Measurements from ENCODE around the gene WASF3. TPM values are rescaled to one million over a fixed set of nuclear protein-coding genes. Genes with fewer than 3 reads are reported as not detected.

Gene WASF3
- total and polyA plus RNA-seq, 10 of the 15 experiments (the other 5 are each of a cell fraction or from before 2014, with no cell fraction given), result under 0.01 to 0.10 (median 0.01) TPM; not detected in 7

DNA sequence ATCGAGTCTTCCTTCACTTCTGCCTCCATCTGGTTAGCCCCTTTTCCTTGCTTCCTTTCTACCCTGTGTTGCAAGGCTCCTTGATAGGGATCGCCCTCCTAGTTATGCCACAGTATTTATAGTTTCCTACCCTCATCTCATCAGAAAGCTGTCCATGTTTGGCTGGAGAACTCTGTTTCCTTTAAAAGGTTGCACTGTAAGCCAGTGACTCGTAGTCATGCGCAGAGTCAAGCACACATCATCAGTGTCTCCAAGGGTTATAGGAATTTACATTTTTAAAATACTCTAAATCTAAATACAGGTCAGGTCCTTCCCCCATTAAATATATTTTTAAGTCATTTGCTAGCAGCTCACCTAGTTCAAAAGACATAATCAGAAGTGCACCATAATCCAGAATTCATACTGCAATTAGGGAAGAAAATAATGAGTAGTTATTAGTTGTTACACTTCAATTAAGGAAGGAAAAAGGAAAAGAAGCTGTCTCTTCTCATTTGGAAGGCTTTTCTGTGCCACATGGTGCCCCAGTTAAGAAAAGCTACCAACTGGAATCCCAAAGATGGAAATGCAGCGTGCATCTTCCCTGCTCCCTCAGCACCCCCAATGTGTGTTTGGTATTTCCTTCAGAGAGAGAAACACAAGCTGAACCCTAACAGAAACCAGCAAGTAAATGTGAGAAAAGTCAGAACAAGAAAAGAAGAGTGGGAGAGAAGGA, 122.1 kb downstream of the WASF3 start:
- no peak for ATAC-seq
- ChIA-PET POLR2A (no interaction called here), SMC1A (ENCODE audit: uncharacterized antibody, unreplicated experiment) (no interaction called here), CTCF (interaction anchor here (1.0 kb wide), 1 partner anchor 19 kb away, joined by 5 read pairs; no protein-coding TSS in a partner anchor), RAD21 (ENCODE audit: unreplicated experiment) (no interaction called here)
- intact Hi-C loops (cut with micrococcal nuclease; ENCODE audit: unreplicated experiment) (no loop called here), in situ Hi-C loops (cut with MboI) (no loop called here)
- WGBS (ENCODE audit: insufficient coverage, insufficient replicate concordance, low lambda C conversion rate, missing lambda C conversion rate), result 44% methylated on average over 5 of the region's 5 CpGs
- Histone ChIP-seq H3K4me1 (ENCODE audit: control insufficient read depth, insufficient read depth, low read length) (no peaks in the 10 kb centered on the region), H3K9ac (ENCODE audit: control insufficient read depth, insufficient read depth, low read length) (no peak overlapping the region), H3K27me3 (replicated peaks in 1 of 2; ENCODE audit: control insufficient read depth in 2 of 2, insufficient read depth in 2 of 2, low read length in 1 of 2) (no peaks in the 10 kb centered on the region; a peak in 1 of 4 replicates), H3K79me2 (ENCODE audit: control insufficient read depth, insufficient read depth, low read length) (no peaks in the 10 kb centered on the region), H3K4me3 (no peak overlapping the region), H3K9me3 (replicated peaks; ENCODE audit: control insufficient read depth, insufficient read depth, low read length) (no peaks in the 10 kb centered on the region), H3K27ac (ENCODE audit: control insufficient read depth, insufficient read depth) (no peak overlapping the region), H3K36me3 (ENCODE audit: control insufficient read depth in 2 of 2, insufficient read depth in 2 of 2, low read length in 1 of 2) (no peaks in the 10 kb centered on the region), H4K20me1 (ENCODE audit: control insufficient read depth, insufficient read depth) (no peaks in the 10 kb centered on the region), H3K4me2 (ENCODE audit: control insufficient read depth, insufficient read depth) (no peak overlapping the region), H2AFZ (ENCODE audit: control insufficient read depth, low read depth, low read length) (no peak overlapping the region)
- DNase-seq (ENCODE audit: low read depth, low spot score), result no peak
- BruUV-seq (replicated peaks), result no TSS peak
- no peak for TF ChIP-seq HDAC6 (IDR thresholded peaks at IDR 0.05; ENCODE audit: unreplicated experiment)
- no peak for TF ChIP-seq RFX5 (IDR thresholded peaks at IDR 0.05; ENCODE audit: low read depth, low read length)
- no peak for TF ChIP-seq NFXL1 (IDR thresholded peaks at IDR 0.05; ENCODE audit: borderline replicate concordance)
- TF ChIP-seq SIN3A (IDR thresholded peaks at IDR 0.05; ENCODE audit: low read depth, low read length), result no peak
- no peak for TF ChIP-seq NFYA (IDR thresholded peaks at IDR 0.05; ENCODE audit: borderline replicate concordance, low read depth, low read length)
- TF ChIP-seq, protein P1, sequence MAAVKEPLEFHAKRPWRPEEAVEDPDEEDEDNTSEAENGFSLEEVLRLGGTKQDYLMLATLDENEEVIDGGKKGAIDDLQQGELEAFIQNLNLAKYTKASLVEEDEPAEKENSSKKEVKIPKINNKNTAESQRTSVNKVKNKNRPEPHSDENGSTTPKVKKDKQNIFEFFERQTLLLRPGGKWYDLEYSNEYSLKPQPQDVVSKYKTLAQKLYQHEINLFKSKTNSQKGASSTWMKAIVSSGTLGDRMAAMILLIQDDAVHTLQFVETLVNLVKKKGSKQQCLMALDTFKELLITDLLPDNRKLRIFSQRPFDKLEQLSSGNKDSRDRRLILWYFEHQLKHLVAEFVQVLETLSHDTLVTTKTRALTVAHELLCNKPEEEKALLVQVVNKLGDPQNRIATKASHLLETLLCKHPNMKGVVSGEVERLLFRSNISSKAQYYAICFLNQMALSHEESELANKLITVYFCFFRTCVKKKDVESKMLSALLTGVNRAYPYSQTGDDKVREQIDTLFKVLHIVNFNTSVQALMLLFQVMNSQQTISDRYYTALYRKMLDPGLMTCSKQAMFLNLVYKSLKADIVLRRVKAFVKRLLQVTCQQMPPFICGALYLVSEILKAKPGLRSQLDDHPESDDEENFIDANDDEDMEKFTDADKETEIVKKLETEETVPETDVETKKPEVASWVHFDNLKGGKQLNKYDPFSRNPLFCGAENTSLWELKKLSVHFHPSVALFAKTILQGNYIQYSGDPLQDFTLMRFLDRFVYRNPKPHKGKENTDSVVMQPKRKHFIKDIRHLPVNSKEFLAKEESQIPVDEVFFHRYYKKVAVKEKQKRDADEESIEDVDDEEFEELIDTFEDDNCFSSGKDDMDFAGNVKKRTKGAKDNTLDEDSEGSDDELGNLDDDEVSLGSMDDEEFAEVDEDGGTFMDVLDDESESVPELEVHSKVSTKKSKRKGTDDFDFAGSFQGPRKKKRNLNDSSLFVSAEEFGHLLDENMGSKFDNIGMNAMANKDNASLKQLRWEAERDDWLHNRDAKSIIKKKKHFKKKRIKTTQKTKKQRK (IDR thresholded peaks at IDR 0.05; ENCODE audit: low read depth, low read length), result no peak
- TF ChIP-seq CREB1 (IDR thresholded peaks at IDR 0.05; ENCODE audit: low read depth), result no peak
- no peak for TF ChIP-seq SMARCA5 (IDR thresholded peaks at IDR 0.05)
- TF ChIP-seq, protein P2, sequence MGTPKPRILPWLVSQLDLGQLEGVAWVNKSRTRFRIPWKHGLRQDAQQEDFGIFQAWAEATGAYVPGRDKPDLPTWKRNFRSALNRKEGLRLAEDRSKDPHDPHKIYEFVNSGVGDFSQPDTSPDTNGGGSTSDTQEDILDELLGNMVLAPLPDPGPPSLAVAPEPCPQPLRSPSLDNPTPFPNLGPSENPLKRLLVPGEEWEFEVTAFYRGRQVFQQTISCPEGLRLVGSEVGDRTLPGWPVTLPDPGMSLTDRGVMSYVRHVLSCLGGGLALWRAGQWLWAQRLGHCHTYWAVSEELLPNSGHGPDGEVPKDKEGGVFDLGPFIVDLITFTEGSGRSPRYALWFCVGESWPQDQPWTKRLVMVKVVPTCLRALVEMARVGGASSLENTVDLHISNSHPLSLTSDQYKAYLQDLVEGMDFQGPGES (IDR thresholded peaks at IDR 0.05), result no peak
- TF ChIP-seq, protein P3, sequence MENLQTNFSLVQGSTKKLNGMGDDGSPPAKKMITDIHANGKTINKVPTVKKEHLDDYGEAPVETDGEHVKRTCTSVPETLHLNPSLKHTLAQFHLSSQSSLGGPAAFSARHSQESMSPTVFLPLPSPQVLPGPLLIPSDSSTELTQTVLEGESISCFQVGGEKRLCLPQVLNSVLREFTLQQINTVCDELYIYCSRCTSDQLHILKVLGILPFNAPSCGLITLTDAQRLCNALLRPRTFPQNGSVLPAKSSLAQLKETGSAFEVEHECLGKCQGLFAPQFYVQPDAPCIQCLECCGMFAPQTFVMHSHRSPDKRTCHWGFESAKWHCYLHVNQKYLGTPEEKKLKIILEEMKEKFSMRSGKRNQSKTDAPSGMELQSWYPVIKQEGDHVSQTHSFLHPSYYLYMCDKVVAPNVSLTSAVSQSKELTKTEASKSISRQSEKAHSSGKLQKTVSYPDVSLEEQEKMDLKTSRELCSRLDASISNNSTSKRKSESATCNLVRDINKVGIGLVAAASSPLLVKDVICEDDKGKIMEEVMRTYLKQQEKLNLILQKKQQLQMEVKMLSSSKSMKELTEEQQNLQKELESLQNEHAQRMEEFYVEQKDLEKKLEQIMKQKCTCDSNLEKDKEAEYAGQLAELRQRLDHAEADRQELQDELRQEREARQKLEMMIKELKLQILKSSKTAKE (IDR thresholded peaks at IDR 0.05; ENCODE audit: low read depth, poor library complexity, severe bottlenecking), result no peak
- no peak for TF ChIP-seq WRNIP1 (IDR thresholded peaks at IDR 0.05; ENCODE audit: borderline replicate concordance, low read depth, low read length)
- TF ChIP-seq TCF3 (IDR thresholded peaks at IDR 0.05; ENCODE audit: borderline replicate concordance, insufficient read depth, low read depth, low read length), result no peak
- no peak for TF ChIP-seq POLR2AphosphoS2 (IDR thresholded peaks at IDR 0.05; ENCODE audit: low read depth, low read length)
- no peak for TF ChIP-seq PBX3 (IDR thresholded peaks at IDR 0.05; ENCODE audit: insufficient replicate concordance, low read depth, low read length)
- no peak for TF ChIP-seq BCL11A (IDR thresholded peaks at IDR 0.05; ENCODE audit: low read depth, low read length)
- TF ChIP-seq SIX5 (IDR thresholded peaks at IDR 0.05; ENCODE audit: low read depth, low read length, severe bottlenecking), result no peak
- no peak for FAIRE-seq
